H4 (cell line): Measurements from ENCODE around the gene ZNF683. TPM values are rescaled to one million over a fixed set of nuclear protein-coding genes. Genes with fewer than 3 reads are reported as not detected.
"Not testable (repeated sequence)": the region's sequence is repeated elsewhere in the genome, so short reads cannot be mapped to it uniquely, and the experiment has no call there.

ENCODE experiments used
- DNase-seq: peaks from one replicate; pipeline ENCODE4 v3.0.0-alpha.2; 2015; ENCODE audit warnings: low spot score
- total RNA-seq: library from RNA; depleted of rRNA; stranded (reverse); fragments of >200 nt; shearing (Covaris generic); gene quantifications from 2 replicates; pipeline ENCODE4 v1.2.3, GENCODE V29; 2014

The ZNF683 gene
- total RNA-seq, 1 experiment from 2014 or later, result not detected

DNA sequence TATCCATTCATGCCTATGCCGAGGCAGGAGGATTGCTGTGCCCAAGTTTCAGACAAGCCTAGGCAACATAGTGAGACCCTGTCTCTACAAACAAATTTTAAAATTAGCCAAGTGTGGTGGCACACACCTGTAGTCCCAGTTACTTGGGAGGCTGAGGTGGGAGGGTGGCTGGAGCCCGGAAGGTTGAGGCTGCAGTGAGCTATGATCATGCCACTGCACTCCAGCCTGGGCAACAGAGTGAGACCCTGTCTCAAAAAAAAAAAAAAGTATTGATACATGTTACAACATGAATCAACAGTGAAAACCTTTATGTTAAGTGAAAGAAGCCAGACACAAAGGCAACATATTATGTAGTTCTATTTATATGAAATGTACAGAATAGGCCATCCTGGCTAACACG is 12.5 kb upstream of the ZNF683 start:
- DNase-seq, result not testable (repeated sequence)

DNA sequence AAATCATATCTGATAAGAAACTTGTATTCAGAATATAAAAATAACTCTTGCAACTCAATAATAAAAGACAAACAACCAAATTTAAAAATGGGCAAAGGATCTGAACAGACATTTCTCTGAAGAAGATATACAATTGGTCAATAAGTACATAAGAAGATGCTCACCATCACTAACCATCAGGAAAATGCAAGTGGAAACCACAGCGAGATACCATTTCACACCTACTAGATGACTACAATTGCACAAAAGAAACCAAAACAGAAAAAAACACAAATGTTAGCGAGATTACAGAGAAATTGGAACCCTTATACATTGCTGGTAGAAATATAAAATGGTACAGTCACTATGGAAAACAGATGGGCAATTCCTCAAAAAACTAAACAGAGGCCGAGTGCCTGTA is 11.5 kb upstream of the ZNF683 start:
- DNase-seq, result no peak

DNA sequence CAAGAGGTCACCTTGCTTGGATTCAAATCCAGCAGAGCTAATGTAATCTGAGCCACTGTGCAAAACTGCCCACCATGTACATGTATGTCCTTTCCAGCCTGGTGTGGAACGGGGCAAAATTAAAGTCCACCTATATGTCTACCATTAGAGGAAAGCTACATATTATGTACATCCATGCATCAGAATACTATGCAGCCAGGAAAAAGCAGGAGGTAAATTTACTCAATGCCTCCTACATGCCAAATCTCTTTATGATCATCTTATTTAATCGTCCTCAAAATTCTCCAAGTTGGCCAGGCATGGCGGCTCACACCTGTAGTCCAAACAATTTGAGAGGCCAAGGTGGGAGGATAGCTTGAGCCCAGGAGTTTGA is 6.3 kb upstream of the ZNF683 start:
- DNase-seq, result no peak

DNA sequence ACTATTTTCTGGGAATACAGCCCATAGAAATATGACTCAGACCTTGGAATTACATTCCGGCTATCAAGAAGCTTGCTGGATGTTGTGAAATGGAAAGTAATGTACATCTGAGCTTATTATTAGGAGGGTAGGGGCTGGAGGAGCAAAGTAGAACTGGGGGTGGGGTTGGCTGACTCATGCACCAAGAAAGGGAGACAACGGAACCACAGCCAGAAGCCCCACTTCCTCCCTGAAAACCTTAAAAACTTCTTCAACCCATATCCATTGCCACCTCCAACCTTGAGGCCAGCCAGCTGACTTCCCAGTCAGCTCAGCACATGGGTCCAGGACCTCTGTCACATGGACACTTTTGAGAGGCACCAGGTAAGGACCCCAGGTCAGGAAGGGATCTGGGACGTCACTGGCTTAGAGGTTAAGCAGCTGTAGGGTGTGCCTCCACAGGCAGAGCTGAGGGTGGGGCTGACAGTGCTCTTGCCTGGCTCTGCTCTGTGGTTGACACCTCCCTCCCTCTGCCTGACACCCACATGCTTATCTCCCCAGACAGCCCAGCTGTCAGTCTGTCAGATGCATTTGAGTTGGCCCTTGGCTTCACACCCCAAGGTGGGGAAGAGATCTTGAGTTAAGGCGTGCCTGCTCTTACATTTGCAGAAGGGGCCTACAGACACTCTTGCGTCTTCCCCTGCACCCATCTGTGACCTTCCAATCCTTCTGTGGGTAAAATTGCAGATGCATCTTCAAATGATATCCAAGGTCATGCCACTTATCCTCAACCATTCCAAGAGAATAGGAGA is 5.7 kb upstream of the ZNF683 start:
- DNase-seq, result peak; percentile 90

DNA sequence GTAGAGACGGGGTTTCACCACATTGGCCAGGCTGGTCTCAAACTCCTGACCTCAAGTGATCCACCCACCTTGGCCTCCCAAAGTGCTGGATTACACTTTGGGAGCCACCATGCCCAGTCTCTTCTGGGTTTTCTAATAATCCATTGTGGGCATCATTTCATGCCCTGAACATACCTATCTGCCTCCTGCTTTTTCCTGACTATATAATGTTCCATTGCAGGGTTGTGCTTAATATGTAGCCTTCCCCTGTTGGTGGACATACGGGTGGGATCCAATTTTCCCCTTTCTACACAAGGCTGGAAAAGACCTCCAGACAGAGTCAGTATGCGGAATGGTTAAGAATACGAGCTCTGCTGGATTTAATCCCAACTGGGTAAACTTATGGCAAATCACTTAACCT is 3.5 kb upstream of the ZNF683 start:
- no peak for DNase-seq

DNA sequence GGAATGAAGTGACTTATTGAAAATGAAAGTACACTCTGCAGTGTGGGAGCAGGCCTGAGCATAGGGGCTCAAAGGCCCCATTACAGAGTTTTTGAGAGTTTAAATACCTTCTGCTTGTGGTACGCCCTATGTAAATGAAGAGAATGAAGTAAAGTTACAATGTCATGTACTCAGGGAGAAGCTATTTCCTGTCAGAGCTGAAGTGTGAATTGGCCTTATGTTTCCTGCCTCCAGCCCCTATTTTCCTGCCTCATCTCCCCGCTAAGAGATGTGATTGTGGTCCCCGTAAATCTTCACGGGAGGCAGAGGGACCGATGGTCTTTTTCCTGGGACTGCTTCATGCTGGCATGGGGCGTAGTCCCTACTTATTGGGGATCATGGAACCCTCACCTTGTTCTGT is 2.5 kb upstream of the ZNF683 start:
- no peak for DNase-seq

DNA sequence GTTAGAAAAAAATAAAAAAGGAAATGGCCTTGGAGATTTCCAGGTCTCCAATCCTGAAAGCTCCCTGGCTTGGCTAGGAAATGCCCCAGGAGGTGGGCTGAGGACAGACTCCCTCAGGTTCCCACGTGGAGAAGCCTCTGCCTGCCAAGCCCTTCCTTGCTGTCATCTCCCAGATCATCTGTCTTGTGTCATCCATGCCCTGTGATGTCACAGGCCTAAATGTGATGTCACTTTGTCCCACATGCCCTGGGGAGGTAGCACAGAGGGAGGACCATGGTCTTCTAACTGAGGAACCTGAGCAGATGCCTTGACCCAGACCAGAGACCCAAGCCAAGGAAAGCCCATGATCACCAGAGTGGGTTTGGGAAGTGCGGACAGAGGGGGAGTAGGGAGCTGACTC is 1.8 kb upstream of the ZNF683 start:
- DNase-seq, result not testable (repeated sequence)

DNA sequence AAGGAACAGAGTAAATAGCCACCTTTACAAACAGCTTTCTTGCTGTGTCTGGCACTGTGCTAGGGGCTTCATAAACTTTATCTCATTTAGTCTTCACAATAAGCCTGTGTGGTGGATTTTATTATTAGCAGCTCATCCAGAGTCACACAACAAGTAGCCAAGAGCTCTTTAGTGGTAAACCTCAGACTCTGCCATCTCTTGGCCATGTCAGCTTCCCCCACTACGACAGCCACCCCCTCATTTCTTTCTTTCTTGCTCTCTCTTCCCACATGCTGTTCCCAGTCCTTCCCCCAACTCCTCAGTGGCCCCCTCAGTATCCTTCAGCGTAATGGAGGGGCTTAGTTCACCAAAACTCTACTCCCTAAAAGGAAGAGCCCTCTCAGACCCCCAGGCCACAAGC is 1.2 kb upstream of the ZNF683 start:
- no peak for DNase-seq

DNA sequence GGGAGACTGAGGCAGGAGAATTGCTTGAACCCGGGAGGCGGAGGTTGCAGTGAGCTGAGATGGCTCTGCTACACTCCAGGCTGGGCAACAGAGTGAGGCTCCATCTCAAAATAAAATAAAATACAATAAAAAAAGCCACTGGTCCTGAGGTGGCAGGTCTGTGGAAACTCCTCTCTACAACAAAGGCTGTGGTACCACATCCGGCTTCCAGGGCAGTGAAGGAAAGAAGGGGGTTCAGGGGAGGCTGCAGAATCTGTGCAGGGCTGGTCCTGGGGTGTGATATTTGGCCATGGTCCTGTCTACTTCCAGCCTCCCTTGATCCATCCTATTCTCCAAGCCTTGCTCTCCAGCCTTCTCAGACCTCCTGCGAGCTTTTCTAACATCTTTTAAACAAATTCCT is 731 bp upstream of the ZNF683 start:
- no peak for DNase-seq

DNA sequence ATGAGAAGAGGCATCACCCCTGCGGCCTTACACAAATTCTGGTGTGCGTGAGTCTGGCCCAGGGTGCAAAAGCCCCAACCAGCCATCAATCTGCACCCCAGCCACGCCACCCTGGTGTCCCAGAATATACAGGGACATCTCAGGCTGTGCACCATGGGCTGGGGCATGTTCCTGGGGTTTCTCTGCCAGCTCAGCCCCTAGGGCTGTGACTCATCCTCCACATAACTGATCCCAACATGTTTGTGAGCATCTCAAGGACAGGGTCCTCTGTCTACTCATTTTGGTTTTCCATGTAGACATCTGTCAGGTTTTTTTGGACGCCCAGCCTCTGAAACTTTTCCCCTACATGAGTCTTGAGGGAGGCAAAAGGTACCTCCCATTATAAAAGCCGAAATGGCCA is 511 bp downstream of the ZNF683 start:
- no peak for DNase-seq

DNA sequence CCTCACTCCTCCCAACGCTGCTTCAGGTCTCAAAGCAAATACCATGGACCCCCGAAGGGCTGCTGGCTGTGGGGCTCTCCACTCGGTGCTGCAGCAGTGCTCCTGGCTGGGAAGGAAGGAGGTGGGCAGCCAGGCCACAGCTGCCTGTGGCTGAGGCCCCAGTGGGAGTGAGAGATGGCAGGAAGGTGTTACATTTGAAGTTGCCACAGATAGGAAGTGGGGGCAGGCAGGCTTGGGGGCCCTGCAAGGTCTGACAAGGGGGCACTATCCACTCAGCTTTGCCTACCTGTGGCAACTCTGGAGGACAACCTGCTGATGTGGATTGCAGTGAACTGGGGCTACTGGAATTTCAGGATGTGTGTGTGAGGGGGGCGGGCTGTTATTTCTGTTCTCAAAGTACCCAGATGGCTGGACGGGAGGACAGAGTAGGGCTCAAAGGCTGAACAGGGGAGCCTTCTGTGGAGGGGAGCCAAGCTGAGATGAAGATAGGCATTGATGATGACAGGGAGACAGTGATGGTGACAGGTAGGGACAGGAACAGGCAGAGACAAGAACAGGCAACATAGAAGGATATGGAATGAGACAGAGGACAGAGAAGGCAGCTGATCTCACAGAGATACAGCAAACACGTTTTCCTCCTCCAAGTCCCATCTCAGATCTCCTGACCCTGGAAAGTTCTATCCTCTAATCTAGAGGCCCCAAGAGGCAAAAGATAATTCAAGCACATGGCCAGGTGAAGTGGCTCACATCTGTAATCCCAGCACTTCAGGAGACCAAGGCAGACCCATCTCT is 1.8 kb downstream of the ZNF683 start:
- DNase-seq, result no peak

DNA sequence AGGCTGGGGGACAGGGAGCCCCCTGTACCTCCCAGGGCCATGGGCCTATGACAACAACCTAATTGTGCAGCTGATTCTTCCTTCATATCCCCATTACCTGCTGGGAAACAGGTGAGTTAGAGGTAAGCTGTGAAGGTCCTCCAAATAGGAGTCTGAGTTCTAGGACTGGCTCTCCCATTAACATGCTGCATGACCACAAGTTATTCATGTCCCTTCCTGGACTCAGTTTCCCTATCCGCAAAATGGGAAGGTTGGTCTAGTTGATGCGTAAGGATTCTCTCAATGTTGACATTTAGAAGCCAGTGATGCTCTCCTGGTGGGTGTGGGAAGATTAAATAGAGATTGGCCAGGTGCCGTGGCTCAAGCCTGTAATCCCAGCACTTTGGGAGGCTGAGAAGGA is 4.1 kb downstream of the ZNF683 start:
- DNase-seq, result no peak

DNA sequence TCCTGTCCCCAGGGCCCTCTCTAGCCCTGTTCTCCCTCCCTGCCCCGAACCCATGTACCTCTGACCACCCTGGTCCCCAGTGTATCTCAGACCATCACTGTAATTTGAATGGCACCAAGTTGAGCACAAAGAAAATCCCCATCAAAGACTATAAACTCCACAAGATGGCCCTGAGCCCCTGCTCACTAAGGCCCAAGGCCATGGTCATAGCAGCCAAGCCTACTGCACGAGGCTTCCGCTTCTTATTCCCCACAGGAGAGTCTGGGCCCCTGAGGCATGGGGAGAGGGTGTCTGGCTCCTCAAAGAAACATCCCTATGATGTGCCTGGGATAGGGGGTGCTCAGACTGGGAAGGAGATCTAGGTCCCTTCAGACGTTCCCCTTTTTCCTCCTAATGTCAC is 4.5 kb downstream of the ZNF683 start:
- no peak for DNase-seq

DNA sequence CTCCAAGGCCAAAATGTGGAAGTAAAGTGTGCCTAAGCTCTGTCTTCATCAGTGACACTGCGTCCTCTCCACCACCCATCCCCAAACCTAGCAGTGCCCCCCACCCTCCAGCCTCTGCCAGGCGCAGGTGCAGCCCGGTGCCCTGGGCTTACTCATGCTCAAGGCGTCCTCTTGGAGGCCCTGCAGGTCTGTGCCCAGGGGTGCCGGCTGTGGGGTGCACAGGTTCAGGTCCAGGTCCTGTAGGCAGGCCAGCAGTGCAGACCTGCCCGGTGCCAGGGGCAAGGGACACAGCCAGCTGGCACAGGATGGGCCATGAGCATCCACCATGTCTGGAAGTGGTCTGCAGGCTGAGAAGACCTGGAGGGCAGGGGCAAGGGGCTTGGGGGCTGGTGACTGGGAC is 5.1 kb downstream of the ZNF683 start:
- no peak for DNase-seq

DNA sequence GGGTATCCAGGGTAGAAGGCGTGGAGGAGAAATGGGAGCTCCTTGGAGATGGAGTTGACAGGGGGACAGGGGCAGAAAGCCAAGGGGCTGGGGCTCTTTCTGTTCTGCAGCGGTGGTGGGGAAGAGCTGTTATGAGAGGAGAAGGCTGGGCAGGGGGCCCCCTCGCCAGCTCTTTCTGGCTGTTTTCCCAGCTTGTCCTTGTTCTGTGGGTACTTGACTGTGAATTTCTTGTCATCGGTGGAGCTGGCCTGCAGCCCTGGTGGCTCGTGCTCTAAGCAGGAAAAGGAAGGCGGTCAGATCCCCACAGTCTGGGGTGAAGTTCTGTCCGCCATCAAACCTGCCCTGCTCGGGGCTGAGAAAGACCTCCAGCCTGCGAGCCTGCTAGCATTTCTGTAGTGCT is 7.6 kb downstream of the ZNF683 start:
- DNase-seq, result no peak

DNA sequence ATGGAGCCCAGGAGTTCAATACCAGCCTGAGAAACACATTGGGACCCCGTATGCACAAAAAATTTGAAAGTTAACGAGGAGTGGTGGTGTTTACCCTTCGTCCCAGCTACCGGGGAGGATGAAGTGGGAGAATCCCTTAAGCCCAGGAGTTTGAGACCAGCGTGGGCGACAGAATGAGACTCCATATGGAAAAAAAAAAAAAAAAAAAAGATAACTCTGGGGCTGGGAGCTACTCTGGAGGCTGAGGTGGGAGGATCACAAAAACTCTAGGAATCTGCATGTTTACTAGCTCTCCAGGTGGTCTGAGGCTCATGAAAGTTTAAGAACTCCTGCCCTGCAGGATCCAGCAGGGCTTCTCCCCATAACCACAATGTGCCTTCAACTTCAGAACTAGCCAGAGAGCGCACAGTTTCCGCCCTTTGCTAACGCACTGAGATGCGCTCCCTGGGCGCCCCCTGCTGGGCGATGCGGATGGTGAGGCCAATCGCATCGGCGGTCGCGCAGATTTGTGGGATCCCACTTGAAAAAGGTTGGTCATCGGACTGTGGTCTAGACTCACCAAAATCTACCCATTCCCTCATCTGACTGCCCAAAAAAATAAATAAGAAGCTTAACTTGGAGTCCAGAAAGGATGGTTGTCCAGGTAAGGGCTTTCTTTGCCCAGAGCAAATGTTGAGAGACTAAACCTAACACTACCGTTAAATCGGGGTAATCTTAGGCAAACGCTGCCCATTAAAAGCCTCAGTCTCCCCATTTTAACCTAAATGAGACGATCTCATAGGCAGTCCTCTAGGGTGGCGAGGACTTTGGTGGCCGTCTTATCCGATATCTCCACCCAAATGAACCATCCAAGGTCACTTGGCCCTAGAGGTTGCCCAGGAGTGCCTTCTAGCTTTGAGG is 8.8 kb downstream of the ZNF683 start:
- peak; percentile 74 for DNase-seq

DNA sequence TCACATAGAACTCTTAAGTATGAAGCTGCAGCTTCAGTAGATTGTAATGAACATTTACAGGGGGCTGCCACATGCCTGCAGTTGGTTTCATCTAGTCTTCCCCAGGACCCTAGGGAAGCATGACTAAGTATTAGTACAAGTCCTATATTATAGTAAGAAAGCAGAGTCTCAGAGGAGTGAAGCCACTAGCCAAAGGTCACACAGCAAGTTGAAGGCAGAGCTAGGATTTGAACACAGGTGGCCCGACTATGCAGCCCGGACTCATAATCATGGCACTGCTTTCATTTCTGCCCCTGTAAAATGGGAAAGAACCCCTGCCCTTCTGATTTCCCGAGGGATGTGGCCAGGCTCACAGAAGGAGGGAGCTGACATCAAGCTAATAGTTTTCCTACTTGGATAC is 10.2 kb downstream of the ZNF683 start:
- DNase-seq, result no peak

DNA sequence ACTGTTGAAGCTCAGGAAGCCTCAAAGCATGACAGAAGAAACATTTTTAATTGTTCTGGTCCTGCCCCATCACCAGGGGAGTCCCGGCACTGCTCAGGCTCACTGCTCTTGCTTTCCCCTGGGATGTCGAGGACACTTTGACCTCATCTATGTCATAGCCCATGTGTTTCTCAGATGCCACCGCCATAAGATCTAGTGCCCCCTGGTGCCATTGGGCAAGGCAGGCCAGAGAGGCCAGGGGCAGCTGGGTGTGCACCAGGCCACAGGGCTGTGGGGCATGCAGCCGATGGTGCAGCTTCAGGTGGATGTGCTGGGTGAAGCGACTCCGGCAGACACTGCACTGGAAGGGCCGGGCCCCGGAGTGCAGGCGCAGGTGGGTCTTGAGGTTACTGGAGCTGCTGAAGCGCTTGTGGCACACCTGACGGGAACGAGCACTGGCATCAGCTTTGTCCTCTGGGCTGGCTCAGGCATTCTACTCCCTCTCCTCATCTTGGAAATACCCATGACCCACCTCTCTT is 10.9 kb downstream of the ZNF683 start:
- no peak for DNase-seq

DNA sequence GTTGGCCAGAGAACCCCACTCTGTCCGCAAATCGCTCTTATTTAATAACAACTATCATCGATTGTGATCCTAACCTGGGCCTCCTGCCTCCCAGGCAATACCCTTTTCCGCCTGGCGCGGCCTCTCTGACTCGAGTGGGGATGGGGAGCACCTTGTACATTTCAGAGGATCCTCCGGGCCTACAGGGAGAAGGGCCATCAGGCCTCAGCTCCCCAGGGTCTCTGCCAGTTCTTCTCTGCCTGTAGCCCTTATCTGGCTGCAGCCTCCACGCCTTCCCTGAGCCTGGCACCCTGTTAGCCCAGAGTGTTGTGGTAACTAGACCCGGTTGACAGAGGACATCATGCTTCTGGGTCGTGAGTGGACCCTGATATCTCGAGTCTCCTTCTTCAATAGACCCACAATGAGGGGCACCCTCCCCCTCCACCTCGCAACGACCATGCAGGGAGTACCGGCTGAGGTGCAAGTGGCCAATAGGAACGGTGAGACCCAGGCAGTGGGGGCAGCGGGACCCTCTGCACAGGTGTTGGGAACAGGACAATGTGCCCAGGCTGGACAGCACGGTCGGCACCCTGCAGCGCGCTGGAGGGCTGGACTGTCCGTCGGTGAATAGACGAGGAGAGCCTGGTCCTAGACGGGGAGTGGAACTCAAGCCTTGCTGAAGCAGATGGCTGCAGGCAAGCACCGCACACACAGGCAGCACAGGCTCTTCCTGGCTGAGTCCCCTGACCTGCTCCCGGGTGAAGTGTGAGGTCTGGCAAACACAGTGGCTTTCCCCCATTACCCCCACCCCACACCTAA is 11.5 kb downstream of the ZNF683 start:
- DNase-seq, result no peak

DNA sequence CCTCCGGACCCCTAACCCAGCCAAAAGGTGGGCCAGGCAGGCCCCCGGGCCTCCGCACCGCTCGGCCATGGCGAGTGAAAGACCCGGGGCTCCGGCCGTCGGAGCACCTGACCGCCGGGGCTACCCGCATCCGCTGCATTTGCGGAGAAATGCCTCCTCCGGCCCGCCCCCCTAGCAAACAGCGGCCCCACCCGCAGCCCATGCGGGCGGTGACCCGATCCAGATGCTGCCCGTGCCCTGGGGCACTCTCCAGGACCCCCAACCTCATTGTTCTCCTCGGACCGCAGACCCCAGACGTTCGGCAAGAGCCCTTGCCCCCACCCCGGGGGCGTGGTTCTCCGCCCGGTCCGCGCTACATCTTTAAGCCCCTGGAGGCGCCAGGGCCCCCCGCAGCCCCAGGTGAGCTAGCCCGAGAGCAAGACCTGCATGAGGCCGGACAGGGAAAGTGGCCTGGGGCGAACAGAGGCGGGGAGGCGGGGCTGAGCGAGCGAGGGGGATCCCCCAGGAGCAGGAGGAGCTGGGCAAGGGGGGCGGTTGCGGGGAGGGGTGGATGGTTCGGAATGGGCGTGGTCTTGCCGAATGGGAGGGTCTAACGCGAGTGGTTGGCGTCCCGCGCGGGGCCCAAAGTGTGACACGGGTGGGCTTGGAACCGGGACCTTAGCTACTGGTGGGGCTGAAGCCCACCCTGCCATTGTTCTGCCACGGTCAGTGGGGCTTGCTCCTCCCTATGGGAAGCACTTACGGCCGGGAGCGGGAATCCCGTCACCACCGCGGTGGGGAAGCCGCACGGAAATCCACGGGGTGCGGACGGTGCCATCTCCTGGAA is 12.4 kb downstream of the ZNF683 start:
- DNase-seq, result no peak
